Measurements from ENCODE around the gene ENG.
A peak's percentile ranks its signal among the peaks of the same experiment; 100 is the strongest.
"Not testable (repeated sequence)": the region's sequence is repeated elsewhere in the genome, so short reads cannot be mapped to it uniquely, and the experiment has no call there.

The ENG gene

DNA sequence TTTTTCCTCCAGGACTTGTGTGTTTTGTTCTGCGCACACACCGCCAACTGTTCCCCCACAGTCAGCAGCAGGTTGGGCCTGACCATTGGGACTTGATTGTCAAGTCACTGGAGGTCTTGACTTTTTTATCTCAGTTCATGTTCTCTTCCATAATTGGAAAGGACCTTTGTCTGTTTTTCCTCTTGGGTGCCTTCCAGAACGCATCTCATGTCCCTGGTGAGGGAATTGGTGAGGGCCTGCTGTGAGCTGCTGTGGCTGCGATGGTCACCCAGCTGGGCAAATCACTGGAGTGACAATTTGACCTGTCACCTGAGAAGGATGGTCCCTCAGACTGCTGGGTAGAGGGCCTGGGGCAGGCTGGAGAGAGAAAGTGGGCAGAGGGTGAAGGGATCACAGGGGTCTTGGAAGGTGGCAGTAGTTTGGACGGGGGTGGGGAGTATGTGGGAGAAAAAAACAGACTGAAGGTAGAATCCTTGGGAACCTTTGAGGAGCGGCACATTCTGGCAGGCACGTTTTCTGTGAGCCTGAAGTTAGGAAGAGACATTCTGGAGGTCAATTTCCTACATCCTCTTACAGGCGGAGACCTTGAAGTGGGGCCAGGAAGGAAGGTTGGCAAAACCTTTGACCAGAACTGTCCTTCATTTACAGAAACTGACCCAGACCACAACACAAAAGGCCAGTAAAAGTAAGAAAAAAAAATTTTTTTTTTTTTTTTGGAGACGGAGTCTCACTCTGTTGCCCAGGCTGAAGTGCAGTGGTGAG lies 64.2 kb downstream of the ENG start:
- DNase-seq, result no peak

DNA sequence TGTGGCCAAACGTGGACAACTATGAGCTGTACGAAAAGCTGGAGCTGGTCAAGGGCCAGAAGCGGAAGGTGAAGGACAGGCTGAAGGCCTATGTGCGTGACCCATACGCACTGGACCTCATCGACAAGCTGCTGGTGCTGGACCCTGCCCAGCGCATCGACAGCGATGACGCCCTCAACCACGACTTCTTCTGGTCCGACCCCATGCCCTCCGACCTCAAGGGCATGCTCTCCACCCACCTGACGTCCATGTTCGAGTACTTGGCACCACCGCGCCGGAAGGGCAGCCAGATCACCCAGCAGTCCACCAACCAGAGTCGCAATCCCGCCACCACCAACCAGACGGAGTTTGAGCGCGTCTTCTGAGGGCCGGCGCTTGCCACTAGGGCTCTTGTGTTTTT lies 65.3 kb downstream of the ENG start:
- no peak for DNase-seq

DNA sequence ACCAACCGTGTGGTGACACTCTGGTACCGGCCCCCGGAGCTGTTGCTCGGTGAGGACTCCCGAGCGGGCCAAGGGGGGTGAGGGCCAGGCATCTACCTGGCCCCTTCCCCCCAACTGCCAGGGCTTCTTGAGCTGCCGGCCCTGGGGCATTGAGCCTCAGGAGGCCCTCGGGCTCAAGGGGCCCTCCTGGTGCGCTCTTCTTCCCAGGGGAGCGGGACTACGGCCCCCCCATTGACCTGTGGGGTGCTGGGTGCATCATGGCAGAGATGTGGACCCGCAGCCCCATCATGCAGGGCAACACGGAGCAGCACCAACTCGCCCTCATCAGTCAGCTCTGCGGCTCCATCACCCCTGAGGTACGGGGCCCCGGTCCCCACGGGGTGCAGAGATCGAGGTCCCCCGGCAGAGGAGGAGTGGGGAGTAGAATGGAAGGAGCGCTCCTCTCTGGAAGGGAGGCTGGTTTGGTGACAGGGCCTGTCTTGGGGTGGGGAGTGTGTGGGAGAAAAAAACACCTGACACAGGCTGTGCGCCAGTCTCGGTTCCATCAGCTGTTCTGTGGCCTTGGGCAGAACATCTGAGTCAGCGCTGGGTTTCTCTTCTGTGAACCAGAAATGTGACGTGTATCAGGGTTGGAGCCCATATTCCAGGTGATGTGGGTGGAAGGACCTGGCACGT lies 66.0 kb downstream of the ENG start:
- no peak for DNase-seq

DNA sequence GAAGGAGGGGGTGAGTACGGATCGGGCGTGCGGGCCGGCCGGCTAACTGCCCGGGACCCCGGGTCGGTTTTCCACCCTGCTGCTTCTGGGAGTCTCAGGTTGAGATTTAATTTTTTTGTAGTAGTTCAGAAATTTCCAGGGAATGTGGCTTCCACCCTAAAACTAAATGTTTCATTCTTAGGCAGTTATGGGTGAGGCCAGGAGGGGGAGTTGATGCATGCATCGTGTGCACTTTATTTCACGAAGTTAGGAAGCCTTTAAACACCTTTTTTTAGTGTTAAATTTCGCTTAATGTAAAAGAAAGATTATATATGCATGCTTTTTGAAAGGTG lies 67.7 kb downstream of the ENG start:
- DNase-seq, result no peak

DNA sequence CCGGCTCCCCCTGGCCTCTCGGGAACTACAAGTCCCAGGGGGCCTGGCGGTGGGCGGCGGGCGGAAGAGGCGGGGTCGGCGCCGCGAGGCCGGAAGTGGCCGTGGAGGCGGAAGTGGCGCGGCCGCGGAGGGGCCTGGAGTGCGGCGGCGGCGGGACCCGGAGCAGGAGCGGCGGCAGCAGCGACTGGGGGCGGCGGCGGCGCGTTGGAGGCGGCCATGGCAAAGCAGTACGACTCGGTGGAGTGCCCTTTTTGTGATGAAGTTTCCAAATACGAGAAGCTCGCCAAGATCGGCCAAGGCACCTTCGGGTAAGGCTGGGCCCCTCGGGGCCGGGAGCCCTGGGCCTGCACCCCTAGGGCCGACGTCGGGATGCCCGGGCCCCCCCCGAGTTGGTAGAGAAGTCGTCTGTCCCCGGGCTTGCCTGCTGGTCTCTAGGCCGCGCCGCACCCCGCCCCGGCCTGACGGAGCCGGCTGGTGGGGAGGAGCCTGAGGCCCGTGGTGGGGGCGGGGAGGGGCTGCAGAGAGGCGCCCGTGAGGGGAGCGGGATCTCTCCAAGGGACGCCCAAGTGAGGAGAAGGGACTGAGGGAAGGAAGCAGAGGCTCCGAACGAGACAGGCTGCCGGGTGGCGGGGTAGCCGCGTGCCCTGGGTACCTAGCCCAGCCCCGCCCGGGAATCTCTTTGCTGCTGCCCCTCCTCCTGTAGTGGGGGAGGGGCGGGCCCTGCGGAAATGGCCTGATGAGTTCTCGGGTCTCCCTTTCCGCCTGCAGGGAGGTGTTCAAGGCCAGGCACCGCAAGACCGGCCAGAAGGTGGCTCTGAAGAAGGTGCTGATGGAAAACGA lies 68.3 kb downstream of the ENG start, which contains the start of gene CDK9:
TSS of gene CDK9 (plus strand) at position 102 of the 840 bp plus-strand sequence. CDS start at position 217, 115 bp downstream.
- DNase-seq, result peak; percentile 92

DNA sequence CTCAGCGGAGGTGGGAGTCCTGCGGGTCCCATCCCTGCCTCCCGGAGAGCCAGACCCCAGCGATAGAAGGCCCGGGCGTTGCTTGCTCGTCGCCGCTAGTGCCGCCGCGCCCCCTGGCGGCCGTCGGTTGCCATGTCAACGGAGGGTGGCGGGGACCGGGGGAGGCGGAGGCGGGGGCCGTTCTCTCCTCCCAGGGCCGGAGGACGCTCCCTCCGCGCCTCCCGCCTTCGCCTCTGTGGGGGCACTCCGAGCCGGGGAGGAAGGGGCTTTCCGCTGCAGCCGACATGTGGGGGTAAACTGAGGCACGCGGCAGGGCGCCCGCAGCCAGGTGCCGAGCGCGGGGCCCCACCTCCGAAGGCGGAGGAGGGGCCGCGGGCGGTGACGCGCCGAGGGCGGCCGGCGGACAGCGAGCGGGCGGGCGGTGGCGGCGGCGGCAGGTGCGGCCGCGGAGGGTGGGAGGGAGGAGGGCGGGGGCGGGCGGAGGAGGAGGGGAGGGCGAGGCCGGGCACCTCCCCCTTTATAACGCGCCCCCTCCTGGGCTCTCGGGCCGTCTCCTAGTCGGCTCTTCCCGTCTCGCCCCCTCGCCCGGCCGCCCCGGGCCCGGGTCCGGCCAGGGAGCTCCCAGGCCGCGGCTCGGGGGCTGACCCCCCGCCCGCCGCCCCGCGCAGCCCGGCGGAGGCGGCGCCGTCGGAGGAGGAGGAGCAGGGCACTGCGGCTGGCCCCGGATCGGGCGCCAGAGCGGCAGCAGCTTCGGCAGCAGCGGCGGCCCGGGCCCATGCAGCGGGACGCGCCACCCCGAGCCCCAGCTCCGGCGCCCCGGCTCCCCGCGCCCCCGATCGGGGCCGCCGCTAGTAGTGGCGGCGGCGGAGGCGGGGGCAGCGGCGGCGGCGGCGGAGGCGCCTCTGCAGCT lies 69.2 kb downstream of the ENG start:
- DNase-seq, result peak; percentile 92

DNA sequence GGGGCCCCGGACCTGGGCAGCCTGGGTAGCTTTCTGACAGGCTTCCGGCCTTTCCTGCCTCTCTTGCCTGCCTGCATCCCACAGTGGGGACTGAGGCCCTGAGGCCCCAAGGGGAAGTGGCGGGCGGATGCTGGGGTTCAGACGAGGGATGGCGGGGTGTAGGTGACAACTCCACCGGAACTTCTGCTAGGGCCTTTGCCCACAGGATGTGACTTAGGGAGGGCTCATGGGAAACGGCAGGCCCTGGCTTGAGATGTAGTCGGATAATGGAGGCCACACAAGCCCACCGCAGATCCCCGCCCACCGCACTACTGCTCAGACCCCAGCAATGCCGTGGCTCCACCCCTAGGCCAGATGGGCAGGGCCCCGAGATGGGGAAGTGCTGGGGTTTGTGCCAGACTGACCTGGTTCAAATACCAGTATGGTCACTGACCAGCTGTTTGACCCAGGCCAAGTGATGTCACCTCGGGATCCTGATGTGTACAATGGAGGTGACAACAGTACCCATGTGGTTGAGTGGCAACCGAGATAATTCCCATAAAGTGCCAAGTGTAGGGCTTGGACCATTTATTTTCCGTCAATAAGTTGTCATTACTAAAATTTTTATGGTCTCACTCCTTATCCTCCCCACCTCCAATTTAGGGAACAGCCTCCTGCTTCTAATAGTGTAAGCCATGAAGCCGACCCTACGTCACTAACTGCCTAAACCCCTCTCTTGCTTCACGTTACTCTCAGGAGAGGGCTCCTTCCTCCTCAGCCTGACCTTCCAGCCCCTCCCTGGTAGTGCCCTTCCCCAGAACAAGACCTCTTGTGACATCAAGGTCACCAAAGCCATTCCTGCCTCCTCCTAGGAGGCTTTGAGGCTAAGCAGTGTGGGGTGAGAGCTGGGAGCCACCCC lies 71.1 kb downstream of the ENG start:
- peak; percentile 81 for DNase-seq

DNA sequence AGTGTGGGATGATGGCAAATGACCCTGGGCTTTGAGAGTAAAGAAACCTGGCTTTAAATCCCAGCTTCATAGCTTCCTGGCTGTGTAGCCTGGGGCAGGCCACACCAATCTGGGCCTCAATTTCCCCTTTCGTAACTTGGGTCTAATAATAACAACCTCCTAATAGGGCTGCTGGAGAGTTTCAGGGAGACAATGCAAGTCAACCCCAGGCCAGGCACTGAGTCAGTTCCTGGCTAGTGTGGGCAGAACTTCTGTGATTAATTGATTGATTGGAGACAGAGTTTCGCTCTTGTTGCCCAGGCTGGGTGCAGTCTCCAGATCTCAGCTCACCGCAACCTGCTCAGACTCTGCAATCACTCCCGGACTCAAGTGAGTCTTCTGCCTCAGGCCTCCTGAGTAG lies 72.7 kb downstream of the ENG start:
- DNase-seq, result no peak

DNA sequence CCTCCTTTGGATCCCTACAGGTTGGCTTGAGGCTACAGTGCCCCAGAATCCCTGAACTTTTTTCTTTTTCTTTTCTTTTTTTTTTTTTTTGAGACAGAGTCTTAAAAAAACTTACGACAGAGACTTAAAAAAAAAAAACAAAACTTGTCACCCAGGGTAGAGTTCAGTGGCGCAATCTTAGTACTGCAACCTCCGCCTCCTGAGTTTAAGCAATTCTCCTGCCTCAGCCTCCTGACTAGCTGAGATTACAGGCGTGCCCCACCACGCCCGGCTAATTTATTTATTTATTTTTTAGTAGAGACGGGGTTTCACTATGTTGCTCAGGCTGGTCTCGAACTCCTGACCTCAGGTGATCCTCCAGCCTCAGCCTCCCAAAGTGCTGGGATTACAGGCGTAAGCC lies 73.5 kb downstream of the ENG start:
- DNase-seq, result not testable (repeated sequence)

DNA sequence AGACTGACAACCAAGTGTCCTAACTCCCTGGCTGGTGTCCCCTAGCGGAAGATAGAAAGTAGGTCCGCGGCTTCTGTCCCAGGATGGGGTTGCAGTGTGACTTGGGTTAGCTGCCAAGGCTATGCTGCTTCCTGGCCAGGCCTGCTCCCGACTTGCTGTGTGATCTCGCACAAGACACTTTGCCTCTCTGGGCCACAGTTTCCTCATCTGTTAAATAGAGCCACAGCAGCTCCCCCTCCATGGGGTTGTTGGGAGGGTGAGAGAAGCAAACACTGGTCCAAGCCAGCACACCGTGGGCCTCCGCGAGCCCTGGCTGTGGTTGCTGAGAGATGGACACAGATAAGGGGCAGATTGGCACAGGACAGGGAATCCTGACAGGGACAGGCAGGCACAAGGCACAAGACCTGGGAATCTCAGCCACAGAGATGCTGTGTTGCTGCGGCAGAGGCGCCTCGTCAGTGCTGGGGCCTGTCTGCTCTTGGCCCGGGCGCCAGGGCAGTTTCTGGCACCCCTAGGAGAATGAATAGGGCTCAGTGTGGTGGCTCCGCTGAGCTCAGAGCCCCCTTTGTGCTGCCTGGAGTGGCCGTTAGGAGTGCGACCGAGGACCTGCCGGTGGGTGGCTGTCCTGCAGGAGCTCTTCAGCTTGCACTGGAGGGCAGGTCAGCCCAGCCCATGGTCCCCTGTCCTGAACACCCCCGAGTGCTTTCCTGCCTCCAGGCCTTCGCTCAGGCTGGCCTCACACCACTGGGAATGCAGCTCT lies 74.2 kb downstream of the ENG start:
- DNase-seq, result no peak

DNA sequence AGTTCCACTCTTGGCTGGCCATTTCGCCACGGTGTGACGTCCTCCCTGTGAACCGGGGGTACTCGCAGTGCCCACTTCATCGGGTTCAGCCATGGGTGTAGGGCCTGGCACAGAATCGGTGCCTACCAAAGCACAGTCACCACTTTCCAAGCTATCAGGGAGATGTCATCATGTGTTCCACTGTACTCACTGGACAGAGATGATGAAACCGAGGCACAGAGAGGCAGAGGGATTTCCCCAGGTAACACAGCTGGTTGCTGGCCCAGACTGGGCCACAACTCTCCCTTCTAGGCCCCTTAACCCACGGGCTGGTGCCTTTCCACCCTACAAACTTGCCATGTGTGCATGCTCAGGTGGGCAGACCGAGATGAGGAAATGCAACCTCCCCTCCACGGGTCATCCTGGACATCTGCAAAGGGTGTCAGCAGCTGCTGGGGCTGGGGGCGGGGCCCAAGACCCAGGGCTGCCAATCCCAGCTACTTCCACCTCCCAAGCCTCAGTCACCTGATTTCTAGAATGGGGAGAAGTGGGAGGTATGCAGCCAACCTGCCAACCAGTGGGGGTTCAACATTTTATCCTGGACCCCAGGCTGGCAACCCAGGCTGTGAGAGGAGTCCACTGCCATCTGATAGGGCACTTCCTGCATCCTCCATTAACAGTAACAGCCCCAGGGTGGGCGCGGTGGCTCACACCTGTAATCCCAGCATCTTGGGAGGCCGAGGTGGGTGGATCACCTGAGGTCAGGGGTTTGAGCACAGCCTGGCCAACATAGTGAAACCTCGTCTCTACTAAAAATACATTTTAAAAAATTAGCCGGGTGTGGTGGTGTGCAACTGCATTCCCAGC lies 75.1 kb downstream of the ENG start:
- peak; percentile 35 for DNase-seq

DNA sequence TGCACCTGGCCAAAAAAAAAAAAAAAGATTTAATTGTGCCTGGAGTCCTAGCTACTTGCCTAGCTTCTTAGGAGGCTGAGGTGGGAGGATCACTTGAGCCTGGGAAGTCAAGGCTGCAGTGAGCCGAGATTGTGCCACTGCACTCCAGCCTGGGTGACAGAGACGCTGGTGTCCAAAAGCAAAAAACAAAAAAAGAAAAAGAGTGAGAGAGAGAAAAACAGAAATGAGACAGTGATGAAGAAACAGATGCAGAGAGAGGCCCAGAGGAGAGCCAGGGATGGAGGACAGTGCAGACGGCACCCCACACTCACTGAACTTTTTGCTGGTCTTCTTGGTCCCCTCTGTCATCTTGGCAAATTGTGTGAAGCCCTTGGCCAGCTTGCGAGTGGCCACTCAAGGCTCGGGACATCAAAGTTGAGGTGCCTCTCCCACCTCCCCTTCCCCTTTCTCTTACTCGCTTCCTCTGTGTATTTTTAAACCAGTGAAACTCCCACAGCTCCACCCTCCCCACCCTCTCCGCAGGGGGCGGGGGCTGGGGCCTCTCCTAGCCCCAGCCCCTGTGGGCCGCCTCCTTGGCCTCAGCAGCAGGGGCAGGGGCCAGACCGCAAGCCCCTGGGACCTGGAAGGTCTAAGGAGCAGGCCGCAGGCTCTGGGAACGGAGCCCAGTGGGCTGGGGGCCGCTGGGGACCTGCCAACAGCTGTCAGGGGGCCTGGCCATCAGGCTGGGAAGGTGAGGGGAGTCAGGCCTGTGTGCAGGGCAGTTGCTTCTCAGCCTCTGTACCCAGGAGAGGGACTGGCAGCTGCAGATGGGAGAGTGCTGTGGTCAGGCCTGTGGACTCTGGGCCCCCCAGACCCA lies 76.0 kb downstream of the ENG start, which contains the start of gene SH2D3C:
TSS of gene SH2D3C (minus strand) at position 387 of the 856 bp plus-strand sequence. CDS start at position 348, 39 bp downstream.
- peak; percentile 33 for DNase-seq

DNA sequence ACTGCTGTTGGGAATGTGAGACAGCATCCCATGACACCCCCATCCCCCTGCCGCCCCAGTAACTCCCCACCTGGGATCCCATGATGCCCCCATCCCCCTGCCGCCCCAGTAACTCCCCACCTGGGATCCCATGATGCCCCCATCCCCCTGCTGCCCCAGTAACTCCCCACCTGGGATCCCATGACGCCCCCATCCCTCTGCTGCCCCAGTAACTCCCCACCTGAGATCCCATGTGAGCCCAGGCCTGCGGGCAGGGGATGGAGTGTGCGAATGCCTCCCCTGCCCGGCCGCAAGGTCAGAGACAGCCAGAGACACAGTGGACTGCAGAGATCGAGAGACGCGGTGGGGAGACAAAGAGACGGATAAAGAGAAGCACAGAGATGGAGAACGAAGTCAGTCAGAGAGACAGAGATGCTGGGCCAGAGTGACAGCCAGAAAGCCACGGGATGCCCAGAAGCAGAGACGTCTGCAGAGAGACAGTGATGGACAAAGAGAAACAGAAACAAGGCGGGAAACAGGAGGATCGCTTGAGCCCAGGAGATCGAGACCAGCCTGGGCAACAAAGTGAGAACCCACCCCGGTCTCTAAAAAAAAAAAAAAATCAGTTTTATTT lies 77.0 kb downstream of the ENG start:
- no peak for DNase-seq

DNA sequence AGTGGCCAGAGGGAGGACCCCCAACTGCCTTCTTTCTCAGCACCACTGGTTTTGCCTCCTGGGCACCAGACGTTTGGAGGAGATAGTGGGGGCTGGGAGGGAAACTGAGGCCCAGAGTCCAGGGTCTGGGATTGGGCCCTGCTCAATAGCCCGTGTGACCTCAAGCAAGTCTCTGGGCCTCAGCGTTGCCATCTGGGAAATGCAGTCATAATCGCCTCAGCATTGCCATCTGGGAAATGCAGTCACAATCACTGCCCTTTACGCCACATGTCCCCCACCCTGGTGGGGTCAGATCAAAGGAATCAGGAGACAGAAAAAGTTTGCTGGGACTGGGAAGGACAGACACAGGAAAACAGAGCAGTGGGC lies 77.6 kb downstream of the ENG start:
- no peak for DNase-seq

DNA sequence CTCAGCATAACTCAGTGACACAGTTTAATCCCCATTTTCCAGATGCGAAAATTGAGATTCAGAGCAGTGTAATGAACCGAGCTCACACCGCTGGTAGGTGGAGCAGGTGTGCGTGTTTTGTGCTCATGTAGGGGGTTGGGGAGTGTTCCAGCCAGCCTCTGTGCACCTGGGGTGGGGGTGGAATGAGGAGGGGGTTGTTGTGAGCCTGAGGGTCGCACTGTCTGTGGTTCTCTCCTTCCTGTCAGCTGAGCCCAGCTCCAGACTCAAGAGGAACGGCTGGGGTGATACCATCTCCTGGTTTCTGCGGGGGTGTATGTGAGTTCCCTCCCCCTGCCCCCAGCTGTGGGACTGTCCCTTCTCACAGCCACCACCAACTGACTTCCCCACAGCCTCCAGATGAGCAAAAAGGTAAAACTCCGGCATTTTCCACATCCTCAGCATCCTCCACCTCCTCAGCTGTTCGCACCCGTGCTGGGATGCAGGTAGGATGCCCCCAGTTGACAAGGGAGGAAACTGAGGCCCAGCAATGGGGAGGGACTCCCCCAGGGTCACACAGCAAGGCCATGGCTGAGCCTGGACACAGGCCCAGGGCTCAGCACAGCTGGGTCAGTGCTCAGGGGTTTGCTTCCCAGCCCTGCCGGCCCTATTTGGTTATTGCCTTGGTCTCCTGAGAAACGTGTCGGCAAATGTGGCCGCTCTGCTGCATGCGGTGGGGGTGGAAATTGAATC lies 78.1 kb downstream of the ENG start:
- peak; percentile 81 for DNase-seq

DNA sequence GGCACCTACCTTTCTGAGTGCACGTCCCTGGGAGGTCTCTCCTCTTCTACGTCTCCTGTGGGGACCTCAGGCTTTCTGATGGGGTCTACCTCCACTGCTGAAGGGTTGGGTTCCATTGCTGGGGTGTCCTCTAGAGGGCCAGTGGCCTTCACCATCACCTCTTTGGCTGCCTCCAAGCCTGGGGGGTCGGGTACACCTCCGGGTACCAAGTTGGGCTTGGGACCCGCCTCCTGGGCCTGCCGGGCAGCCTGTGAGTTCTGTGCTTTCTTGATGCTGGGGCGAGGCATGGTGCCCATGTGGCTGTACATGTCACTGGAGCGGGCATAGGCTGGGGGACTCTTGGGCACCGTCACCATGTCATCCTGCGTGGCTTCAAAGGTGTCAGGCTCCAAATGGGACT lies 80.5 kb downstream of the ENG start:
- no peak for DNase-seq

DNA sequence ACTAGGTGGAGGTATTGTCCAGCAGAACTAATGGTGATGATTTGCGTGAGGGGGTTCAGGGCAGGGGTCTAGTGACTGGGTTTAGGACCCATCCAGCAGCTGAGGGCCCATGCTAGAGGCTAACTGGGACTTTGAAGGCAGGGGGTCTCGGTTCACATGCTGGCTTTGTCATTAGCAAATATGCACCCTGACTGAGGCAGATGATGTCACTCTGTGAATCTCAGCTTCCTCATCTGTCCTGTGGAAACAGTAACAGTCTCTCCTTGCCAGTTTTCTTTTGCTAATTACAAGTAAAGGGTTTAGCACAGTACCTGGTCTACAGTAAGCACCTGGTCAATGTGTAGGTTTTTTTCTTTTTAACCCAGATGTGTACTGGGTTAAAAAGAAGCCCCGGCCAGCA lies 81.2 kb downstream of the ENG start:
- DNase-seq, result no peak

DNA sequence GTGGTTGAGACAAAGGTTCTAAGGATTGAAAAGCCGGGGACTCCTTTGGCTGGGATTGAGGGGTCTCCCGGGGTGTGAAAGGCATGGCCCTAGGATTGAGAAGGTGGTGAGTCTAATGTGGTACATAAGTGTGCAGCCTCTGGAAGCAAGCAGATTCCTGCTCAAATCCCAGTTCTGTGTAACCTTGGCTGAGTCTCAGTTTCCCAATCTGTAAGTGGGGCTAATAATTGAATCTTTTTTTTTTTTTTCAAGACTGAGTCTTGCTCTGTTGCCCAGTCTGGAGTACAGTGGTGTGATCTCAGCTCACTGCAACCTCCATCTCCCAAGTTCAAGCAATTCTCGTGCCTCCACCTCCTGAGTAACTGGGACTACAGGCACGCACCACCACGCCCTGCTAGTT lies 81.9 kb downstream of the ENG start:
- DNase-seq, result no peak

Data from activated gamma-delta T cell treated with Interleukin-2 at 50 U/mL for 16 hours (primary cell).